DMS 273 treated with DMSO at 0.1 percent for 48 hours (cell line): ENCODE measurements around the gene SLC35B4.
A peak's percentile ranks its signal among the peaks of the same experiment; 100 is the strongest.
"Not testable (repeated sequence)": the region's sequence is repeated elsewhere in the genome, so short reads cannot be mapped to it uniquely, and the experiment has no call there.

Source experiments
- DNase-seq: peaks from one replicate; lab custom pipeline; 2025; lab: John Stamatoyannopoulos, UW

The SLC35B4 gene

DNA sequence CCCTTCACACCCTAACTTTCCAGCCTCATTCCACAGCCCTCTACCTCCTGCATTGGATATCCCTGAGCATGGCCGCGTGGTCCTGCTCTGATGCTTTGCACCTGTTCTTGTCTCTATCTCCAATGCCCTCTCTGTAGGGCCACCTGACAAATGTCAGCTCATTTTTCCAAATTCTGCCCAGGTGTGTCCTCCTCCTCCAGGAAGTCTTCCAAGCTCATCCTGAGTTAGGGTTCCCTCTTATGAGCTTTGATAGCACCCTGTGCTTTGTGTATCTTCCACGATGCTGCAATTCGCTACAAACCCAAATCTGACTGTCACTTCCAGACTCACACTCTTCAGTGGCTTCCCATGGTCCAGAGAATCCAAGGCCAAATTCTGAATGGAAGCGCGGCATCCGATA, 14.7 kb upstream of the SLC35B4 start:
- DNase-seq = no peak

DNA sequence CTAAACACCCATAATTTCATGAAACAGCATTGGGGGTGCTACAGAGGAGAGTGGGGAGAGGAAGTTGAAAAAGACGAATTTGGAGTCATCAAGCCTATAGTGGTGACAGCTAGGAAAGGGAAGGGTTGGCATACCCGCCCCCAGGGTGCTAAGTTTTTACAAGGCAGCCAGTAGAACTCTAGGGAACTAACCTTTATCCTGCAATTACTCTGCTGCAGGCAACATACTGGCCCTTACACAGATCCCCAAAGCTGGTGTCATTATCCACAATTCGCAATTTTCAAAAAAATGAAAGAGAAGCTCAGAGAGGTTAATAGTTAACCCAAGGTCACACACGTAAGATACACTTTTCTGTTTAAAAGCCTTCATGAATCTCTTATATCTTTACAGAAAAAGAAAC, 14.2 kb upstream of the SLC35B4 start:
- DNase-seq = no peak

DNA sequence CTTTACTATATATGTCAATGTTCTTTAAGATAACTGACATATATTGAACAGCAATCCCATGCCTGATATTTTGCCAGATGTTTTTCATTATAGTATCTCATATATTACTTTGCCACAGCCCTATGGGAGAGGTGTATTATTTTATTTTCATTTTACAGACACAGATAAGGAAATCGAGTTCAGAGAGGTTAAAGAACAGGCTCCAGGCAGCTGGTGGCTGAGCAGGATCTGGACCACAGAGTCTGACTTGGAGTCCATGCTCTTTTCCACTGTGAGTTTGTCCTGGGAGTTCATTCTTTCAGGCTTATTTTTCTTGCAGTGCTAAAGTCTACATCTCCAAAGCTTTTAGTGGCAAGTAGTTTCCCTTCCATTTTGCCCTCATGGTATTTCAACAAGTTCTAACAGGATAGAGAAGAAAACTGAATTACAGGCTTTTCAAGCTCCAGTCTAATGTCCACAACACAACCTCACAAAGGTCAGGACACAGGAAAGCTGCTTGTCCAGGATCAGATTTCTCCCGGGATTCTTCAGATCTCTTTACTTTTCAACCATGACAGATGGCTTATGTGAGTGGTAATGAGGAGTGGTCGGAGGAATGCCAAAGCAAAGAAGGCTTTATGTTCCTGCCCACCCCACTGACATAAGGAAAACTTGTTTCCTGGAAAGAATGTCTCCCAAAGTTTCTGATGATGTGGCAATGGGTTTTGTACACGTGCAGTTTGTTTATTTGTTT, 13.1 kb upstream of the SLC35B4 start:
- DNase-seq = peak; percentile 65

- no peak for DNase-seq
These were observed 12.2 kb upstream of the SLC35B4 start for GRCh38 chr7:134328900-134329299.

GRCh38 chr7:134327896-134328295, 11.2 kb upstream of the SLC35B4 start:
- peak; percentile 65 for DNase-seq

DNA sequence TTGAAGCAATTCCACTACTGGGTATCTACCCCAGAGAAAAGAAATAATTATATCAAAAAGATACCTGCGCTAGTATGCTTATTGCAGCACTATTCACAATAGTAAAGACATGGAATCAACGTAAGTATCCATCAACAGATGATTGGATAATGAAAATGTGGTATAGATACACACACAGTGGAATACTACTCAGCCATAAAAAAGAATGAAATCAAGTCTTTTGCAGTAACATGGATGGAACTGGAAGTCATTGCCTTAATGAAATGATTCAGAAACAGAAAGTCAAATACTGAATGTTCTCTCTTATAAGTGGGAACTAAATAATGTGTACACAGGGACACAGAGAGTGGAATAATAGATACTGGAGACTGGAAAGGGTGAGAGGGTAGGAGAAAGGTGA, 7.4 kb upstream of the SLC35B4 start:
- no peak for DNase-seq

DNA sequence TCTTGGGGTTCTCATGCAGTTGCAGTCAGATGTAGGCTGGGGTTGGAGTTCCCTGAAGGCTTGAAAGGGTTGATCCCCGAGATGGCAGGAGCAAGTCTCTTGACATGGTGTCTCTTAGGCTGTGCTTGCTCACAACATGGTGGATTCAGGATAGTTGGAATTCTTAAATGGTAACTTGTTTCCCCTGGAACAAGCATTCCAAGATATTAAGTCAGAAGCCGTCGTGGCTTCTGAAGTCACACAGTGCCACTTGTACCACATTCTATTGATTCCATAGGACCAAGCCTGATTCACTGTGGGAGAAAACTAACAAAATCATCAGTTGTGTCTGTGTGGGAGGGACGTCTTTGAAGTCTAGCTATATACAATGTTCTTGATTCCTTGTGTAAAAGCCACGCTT, 3.5 kb upstream of the SLC35B4 start:
- DNase-seq = no peak

- no peak for DNase-seq
These were observed 1.7 kb upstream of the SLC35B4 start for GRCh38 chr7:134318443-134318842.

GRCh38 chr7:134317434-134317833, 704 bp upstream of the SLC35B4 start:
- DNase-seq = no peak

DNA sequence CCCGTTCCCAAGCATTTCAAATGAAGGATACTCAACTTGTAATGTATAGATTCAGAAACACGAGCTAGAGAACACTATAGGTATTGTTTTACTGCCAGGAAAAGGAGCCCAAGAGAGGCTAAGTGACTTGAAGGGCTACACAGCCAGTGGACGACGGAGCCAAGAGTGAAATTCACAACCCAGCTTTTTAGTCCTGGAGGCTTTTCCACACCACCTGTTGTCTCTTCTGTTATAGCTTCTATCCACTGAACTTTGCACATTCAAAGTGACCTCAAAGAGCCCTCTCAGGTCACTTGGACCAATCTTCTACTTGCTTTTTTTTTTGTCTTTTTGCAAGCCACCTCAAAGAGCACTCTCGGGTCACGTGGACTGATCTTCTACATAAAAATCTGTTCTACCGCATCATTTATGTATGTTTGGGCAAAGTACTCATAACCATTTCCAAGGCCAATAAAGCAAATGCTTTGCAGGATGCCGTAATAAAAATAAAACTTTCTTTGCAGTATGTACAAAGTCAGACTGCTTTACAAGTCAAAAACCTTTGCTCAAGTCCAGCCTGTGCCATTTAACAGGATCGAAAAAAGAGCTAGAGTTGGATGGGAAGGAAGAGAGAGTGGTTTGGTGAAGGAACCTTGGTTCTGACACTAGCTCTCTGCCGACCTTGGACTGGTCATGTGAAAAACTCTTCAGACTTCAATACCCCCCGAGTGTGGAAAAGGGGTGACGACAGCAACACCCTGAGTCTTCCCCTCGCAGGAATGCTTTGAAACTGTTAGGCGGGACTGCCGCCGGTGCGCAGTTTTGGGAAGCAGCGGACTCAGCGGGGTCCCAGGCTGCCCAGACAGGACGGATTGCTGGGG, 821 bp downstream of the SLC35B4 start:
- DNase-seq = no peak

- DNase-seq = no peak
These were observed 3.2 kb downstream of the SLC35B4 start for GRCh38 chr7:134313543-134313942.

GRCh38 chr7:134312717-134313116, 4.0 kb downstream of the SLC35B4 start:
- DNase-seq = no peak

DNA sequence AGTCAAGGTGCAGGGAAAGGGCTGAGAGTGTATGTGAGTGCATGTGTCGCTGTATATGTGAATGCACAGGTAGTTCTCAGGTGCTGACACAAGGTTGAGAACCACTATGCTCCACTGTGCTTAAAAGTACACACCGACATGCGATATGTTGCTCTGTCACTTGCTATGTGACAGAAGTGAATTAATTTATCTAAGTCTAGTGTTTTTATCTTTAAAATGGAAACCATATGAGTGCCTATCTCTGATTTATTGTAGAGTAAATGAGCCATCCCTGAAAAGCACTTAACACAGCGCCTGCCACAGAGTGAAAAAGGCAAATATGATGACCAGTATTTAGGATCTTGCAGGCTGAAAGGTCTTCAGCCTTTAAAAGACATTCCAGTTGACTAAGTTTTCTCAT, 4.9 kb downstream of the SLC35B4 start:
- no peak for DNase-seq

DNA sequence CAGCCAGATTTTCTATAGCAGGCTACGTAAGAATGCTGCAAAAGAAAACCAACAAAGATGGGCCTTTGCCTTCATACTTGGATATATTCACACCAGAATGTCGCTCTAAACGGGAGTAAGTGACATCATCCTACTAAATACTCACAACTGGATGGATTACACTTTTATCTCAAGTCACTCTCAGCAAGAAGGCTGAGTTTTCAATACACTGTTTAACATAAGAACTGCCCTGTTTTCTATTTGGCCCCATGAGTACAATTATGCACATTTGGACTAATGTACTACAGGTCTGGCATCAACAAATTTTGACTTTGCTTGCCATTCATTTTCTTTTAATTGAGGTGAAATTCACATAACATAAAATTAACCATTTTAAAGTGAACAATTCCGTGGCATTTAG, 8.2 kb downstream of the SLC35B4 start:
- DNase-seq = no peak

- no peak for DNase-seq
These were observed 9.4 kb downstream of the SLC35B4 start for GRCh38 chr7:134307320-134307719.

DNA sequence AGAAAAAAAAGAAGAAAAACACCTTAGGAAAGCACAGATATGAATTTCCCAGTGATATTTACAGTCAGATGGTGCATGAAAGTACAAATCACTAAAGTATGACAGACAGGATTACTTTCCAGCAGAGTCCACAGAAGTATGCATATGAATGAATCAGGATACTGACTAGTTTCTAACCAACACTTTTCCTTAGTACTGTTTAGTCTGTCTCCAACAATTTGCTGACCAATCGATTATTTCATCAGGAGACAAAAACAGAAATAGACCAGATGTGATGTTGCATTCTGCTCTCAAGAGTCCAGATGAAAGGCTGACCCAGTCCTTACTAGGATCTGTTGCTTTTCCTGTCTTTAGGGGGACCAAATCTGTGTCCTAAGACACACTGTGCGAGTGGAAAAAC, 14.6 kb downstream of the SLC35B4 start:
- no peak for DNase-seq

GRCh38 chr7:134301592-134301991, 15.1 kb downstream of the SLC35B4 start:
- no peak for DNase-seq

- no peak for DNase-seq
These were observed 15.7 kb downstream of the SLC35B4 start for GRCh38 chr7:134300988-134301387.

- peak; percentile 64 for DNase-seq
These were observed 17.6 kb downstream of the SLC35B4 start for GRCh38 chr7:134298902-134299683.

DNA sequence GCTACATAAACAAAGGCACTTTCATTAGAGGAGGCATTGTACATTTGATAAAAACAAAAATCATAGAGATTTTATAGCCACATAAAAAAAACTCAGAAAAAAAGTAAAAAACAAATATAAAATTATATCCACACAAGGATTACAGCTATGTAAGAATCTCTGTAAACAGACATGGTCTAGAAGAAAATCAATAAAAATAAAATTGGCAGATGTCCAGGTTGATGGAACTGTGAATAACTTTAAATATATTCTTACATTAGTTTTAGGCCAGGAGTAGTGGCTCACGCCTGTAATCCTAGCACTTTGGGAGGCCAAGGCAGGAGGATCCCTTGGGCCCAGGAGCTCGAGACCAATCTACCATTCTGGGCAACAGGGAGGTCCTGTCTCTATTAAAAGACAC, 19.2 kb downstream of the SLC35B4 start:
- DNase-seq = no peak

GRCh38 chr7:134295982-134296381, 20.7 kb downstream of the SLC35B4 start:
- not testable (repeated sequence) for DNase-seq

GRCh38 chr7:134293002-134293740, 23.6 kb downstream of the SLC35B4 start:
- no peak for DNase-seq
